Keratinocyte (primary cell): ENCODE results near the gene KIF16B. TPM values are rescaled to one million over a fixed set of nuclear protein-coding genes. Genes with fewer than 3 reads are reported as not detected.

Source experiments
- DNase-seq: peaks from one replicate; pipeline ENCODE4 v3.0.0-alpha.2; 2011; ENCODE audit warnings: low read depth, missing footprints, low spot score
- FAIRE-seq: peaks from 2 replicates; lab custom pipeline; 2011; peaks lifted over from hg19 to GRCh38; lab: Jason Lieb, UNC
- H2AFZ ChIP-seq: 2 replicates; pipeline ENCODE4 v1.6.0; 2012; ENCODE audit warnings: low read length, control low read depth, inconsistent platforms; ENCODE audit not compliant: control insufficient read depth
- H3K27ac ChIP-seq: 2 replicates; pipeline ENCODE4 v1.5.1; 2011; ENCODE audit warnings: low read length; ENCODE audit not compliant: control insufficient read depth, insufficient read depth
- H3K27me3 ChIP-seq: 3 replicates; pipeline ENCODE4 v1.6.0; 2011; ENCODE audit warnings: low read length; ENCODE audit not compliant: control insufficient read depth, insufficient read depth; ENCODE audit errors: extremely low read depth
- H3K36me3 ChIP-seq, 2 experiments: 2 replicates in 1 of 2; 3 replicates in 1 of 2; pipeline ENCODE4 v1.5.1; 2011; ENCODE audit warnings: low read length in 2 of 2, mild to moderate bottlenecking in 1 of 2; ENCODE audit not compliant: control insufficient read depth in 2 of 2, insufficient read depth in 2 of 2; ENCODE audit errors: extremely low read depth in 1 of 2
- H3K4me1 ChIP-seq: 3 replicates; pipeline ENCODE4 v1.5.1; 2011; ENCODE audit warnings: low read length; ENCODE audit not compliant: control insufficient read depth, insufficient read depth; ENCODE audit errors: extremely low read depth
- H3K4me2 ChIP-seq: 3 replicates; pipeline ENCODE4 v1.6.0; 2011; ENCODE audit warnings: low read depth, low read length; ENCODE audit not compliant: control insufficient read depth, insufficient read depth; ENCODE audit errors: extremely low read depth
- H3K4me3 ChIP-seq, 3 experiments: fragments of 200-600 bp in 1 of 3; sonication (generic) in 1 of 3; 2 replicates in 2 of 3; 3 replicates in 1 of 3; pipeline ENCODE4 v1.5.1; 2011 to 2016; ENCODE audit warnings: low read length in 3 of 3, mild to moderate bottlenecking in 3 of 3, control low read depth in 2 of 3, inconsistent platforms in 1 of 3, low read depth in 1 of 3, mixed read lengths in 1 of 3, mixed run types in 1 of 3, moderate library complexity in 1 of 3; ENCODE audit not compliant: control insufficient read depth in 2 of 3, insufficient read depth in 2 of 3; ENCODE audit errors: extremely low read depth in 1 of 3
- H3K79me2 ChIP-seq: 2 replicates; pipeline ENCODE4 v1.6.0; 2012; ENCODE audit warnings: low read length; ENCODE audit not compliant: control insufficient read depth, insufficient read depth
- H3K9ac ChIP-seq: 3 replicates; pipeline ENCODE4 v1.6.0; 2011; ENCODE audit warnings: low read length; ENCODE audit not compliant: control insufficient read depth, insufficient read depth; ENCODE audit errors: extremely low read depth
- H3K9me1 ChIP-seq: 3 replicates; pipeline ENCODE4 v1.6.0; 2011; ENCODE audit warnings: low read length; ENCODE audit not compliant: control insufficient read depth, insufficient read depth; ENCODE audit errors: extremely low read depth
- H3K9me3 ChIP-seq: 2 replicates; pipeline ENCODE4 v1.5.1; 2012; ENCODE audit warnings: low read depth, low read length; ENCODE audit not compliant: control insufficient read depth
- H4K20me1 ChIP-seq: 3 replicates; pipeline ENCODE4 v1.6.0; 2011; ENCODE audit warnings: low read length; ENCODE audit not compliant: control insufficient read depth, insufficient read depth; ENCODE audit errors: extremely low read depth
- CTCF ChIP-seq, 3 experiments: IDR thresholded peaks in 1 of 3; conservative IDR thresholded peaks in 1 of 3; optimal IDR thresholded peaks in 1 of 3; 2 replicates in 2 of 3; 3 replicates in 1 of 3; pipeline versions ENCODE3 to v1.5.1; 2011; ENCODE audit warnings: low read length in 3 of 3, mild to moderate bottlenecking in 3 of 3, moderate library complexity in 2 of 3, control low read depth in 1 of 3, inconsistent platforms in 1 of 3; ENCODE audit not compliant: insufficient read depth in 2 of 3; ENCODE audit errors: extremely low read depth in 1 of 3
- EZH2 ChIP-seq: IDR thresholded peaks from one replicate; pipeline ENCODE4 v1.6.1; 2012; ENCODE audit warnings: inconsistent platforms, mild to moderate bottlenecking, low read length, moderate library complexity
- dilution Hi-C: fragments of 300-500 bp; cut with MboI; formaldehyde crosslinking; loops from one replicate; pipeline ENCODE4 v1.7.0; 2020; ENCODE audit warnings: low sequenced_read_pairs; ENCODE audit not compliant: extremely low pct_ligation_motif_present
- polyA plus RNA-seq, 5 experiments: library from polyadenylated mRNA; depleted of rRNA in 3 of 5; stranded (reverse) in 3 of 5; stranded (forward) in 1 of 5; unstranded in 1 of 5; fragments of >200 nt; gene quantifications; 1 replicate in 1 of 5; 2 replicates in 3 of 5; 3 replicates in 1 of 5; pipeline versions ENCODE4 v1.2.1 to v1.2.3, GENCODE V29; 2011 to 2012; ENCODE audit warnings: missing spikeins in 2 of 5, low read depth in 1 of 5, low replicate concordance in 1 of 5

KIF16B gene
- polyA plus RNA-seq, 1 donor (not counting 4 experiments of a cell fraction or from before 2014, with no cell fraction given): 16.1 TPM

- Histone ChIP-seq H3K4me1 (no peaks in the 10 kb centered on the region), H3K79me2 (no peaks in the 10 kb centered on the region), H3K9me1 (no peaks in the 10 kb centered on the region), H3K4me3 (no peak overlapping the region), H3K27ac (no peak overlapping the region), H4K20me1 (no peaks in the 10 kb centered on the region), H3K4me2 (no peak overlapping the region), H2AFZ (no peak overlapping the region), H3K36me3 (peaks cover 2 to 10% of the 10 kb centered on the region in 2 experiments), H3K9ac (no peak overlapping the region), H3K27me3 (no peaks in the 10 kb centered on the region), H3K9me3 (no peaks in the 10 kb centered on the region)
- DNase-seq (no peak), FAIRE-seq (no peak)
- no peak for TF ChIP-seq EZH2
- TF ChIP-seq CTCF (optimal IDR thresholded peaks at IDR 0.05 in 1 of 3, IDR thresholded peaks at IDR 0.05 in 1 of 3, conservative IDR thresholded peaks at IDR 0.05 in 1 of 3; ENCODE audit: extremely low read depth in 1 of 3, insufficient read depth in 2 of 3, low read length in 3 of 3): no peak
- dilution Hi-C loops: no loop called here
Measured at GRCh38 chr20:16491294-16491905, 81.8 kb downstream of the KIF16B start.

- peaks cover 2 to 10% of the 10 kb centered on the region in 2 experiments for H3K36me3 ChIP-seq
- no peak for TF ChIP-seq CTCF (optimal IDR thresholded peaks at IDR 0.05 in 1 of 3, IDR thresholded peaks at IDR 0.05 in 1 of 3, conservative IDR thresholded peaks at IDR 0.05 in 1 of 3; ENCODE audit: extremely low read depth in 1 of 3, insufficient read depth in 2 of 3, low read length in 3 of 3)
- no peak for TF ChIP-seq EZH2
Measured at GRCh38 chr20:16490696-16491095, 82.6 kb downstream of the KIF16B start.

More at GRCh38 chr20:16490696-16491095, 82.6 kb downstream of the KIF16B start:
- FAIRE-seq: no peak
- H3K27ac ChIP-seq: no peak overlapping the region
- no peaks in the 10 kb centered on the region for H3K4me1 ChIP-seq
- no peaks in the 10 kb centered on the region for H3K9me1 ChIP-seq
- no peaks in the 10 kb centered on the region for H3K9me3 ChIP-seq
- H4K20me1 ChIP-seq: no peaks in the 10 kb centered on the region
- H2AFZ ChIP-seq: no peak overlapping the region
- H3K9ac ChIP-seq: no peak overlapping the region
- no peak overlapping the region for H3K4me2 ChIP-seq
- no peak for DNase-seq
- H3K79me2 ChIP-seq: no peaks in the 10 kb centered on the region
- H3K27me3 ChIP-seq: no peaks in the 10 kb centered on the region
- H3K4me3 ChIP-seq: no peak overlapping the region
- dilution Hi-C loops: no loop called here
